B cell (primary cell): ENCODE data around the gene ZNF135. TPM values are rescaled to one million over a fixed set of nuclear protein-coding genes. Genes with fewer than 3 reads are reported as not detected.

Experiments used
- ATAC-seq: fragments of 200-7000 bp; cut with Tn5 transposase; one replicate; pipeline ENCODE4 v1.10.0; 2021; ENCODE audit warnings: low read depth, mild to moderate bottlenecking, moderate number of reproducible peaks, moderate library complexity
- CTCF ChIA-PET: fragments of 350-600 bp; sonication (Branson Sonifier 250); formaldehyde crosslinking; loops from one replicate; lab custom pipeline; 2021; ENCODE audit warnings: antibody characterized with exemption, inconsistent platforms; lab: Charles Lee
- POLR2A ChIA-PET: fragments of 350-600 bp; sonication (Branson Sonifier 250); formaldehyde crosslinking; loops from one replicate; lab custom pipeline; 2021; ENCODE audit warnings: antibody characterized with exemption; lab: Charles Lee
- DNase-seq: peaks from one replicate; pipeline ENCODE4 v3.0.0; 2013
- H2AFZ ChIP-seq: 2 replicates; pipeline ENCODE4 v1.6.1; 2012; ENCODE audit warnings: mild to moderate bottlenecking, low read depth, low read length; ENCODE audit not compliant: insufficient read depth, poor library complexity, severe bottlenecking
- H3K27ac ChIP-seq, 2 donors: 1 replicate in 1 of 2; 2 replicates in 1 of 2; pipeline ENCODE4 v1.5.1; 2012 to 2013; ENCODE audit warnings: low read length in 2 of 2, mild to moderate bottlenecking in 2 of 2, moderate library complexity in 1 of 2
- H3K27me3 ChIP-seq, 4 experiments: fragments of 200-600 bp in 1 of 4; sonication (generic) in 1 of 4; replicated peaks in 1 of 4; 1 replicate in 2 of 4; 2 replicates in 2 of 4; pipeline versions ENCODE4 v1.6.1 to v1.7.0; 2013 to 2016; ENCODE audit warnings: low read length in 3 of 4, mild to moderate bottlenecking in 2 of 4, mixed read lengths in 1 of 4, moderate library complexity in 1 of 4; ENCODE audit not compliant: insufficient read depth in 4 of 4, control insufficient read depth in 3 of 4; ENCODE audit errors: control extremely low read depth in 1 of 4
- H3K36me3 ChIP-seq, 2 experiments: replicated peaks in 1 of 2; 1 replicate in 1 of 2; 2 replicates in 1 of 2; pipeline versions ENCODE4 v1.6.1 to v1.7.1; 2013; ENCODE audit warnings: low read length in 1 of 2; ENCODE audit not compliant: insufficient read depth in 2 of 2, control insufficient read depth in 1 of 2; ENCODE audit errors: control extremely low read depth in 1 of 2, extremely low read depth in 1 of 2
- H3K4me1 ChIP-seq, 2 donors: fragments of 200-600 bp in 1 of 2; sonication (generic) in 1 of 2; 1 replicate in 1 of 2; 2 replicates in 1 of 2; pipeline versions ENCODE4 v1.5.1 to v1.6.1; 2013 to 2017; ENCODE audit warnings: low read length in 2 of 2; ENCODE audit not compliant: control insufficient read depth in 2 of 2, insufficient read depth in 2 of 2
- H3K4me2 ChIP-seq: replicated peaks from 2 replicates; pipeline ENCODE3; 2012; ENCODE audit warnings: mild to moderate bottlenecking, low read depth, low read length; ENCODE audit not compliant: poor library complexity, severe bottlenecking
- H3K4me3 ChIP-seq, 5 experiments: fragments of 200-600 bp in 1 of 5; sonication (generic) in 1 of 5; 1 replicate in 3 of 5; 2 replicates in 2 of 5; pipeline versions ENCODE4 v1.5.1 to v1.7.0; 2011 to 2016; ENCODE audit warnings: low read length in 4 of 5, mild to moderate bottlenecking in 4 of 5, low read depth in 2 of 5, control low read depth in 1 of 5, moderate library complexity in 1 of 5; ENCODE audit not compliant: insufficient read depth in 1 of 5; ENCODE audit errors: control extremely low read depth in 1 of 5, extremely low read depth in 1 of 5
- H3K79me2 ChIP-seq: fragments of 200-600 bp; sonication (generic); one replicate; pipeline ENCODE4 v1.6.0; 2016; ENCODE audit warnings: low read length; ENCODE audit not compliant: control insufficient read depth, insufficient read depth
- H3K9ac ChIP-seq: fragments of 200-600 bp; sonication (generic); 2 replicates; pipeline ENCODE4 v1.6.1; 2017; ENCODE audit warnings: mild to moderate bottlenecking, low read length, moderate library complexity
- H3K9me3 ChIP-seq, 3 donors: one replicate each; pipeline versions ENCODE4 v1.6.1 to v1.7.1; 2013; ENCODE audit warnings: low read length in 2 of 3; ENCODE audit not compliant: control insufficient read depth in 2 of 3, insufficient read depth in 1 of 3; ENCODE audit errors: control extremely low read depth in 1 of 3
- H4K20me1 ChIP-seq: 2 replicates; pipeline ENCODE4 v1.6.0; 2012; ENCODE audit warnings: mild to moderate bottlenecking, low read length; ENCODE audit not compliant: insufficient read depth, control insufficient read depth, poor library complexity, severe bottlenecking
- H3K27ac Mint-ChIP-seq: one replicate; pipeline ENCODE4 v1.8.0; 2021; ENCODE audit warnings: mixed read lengths
- H3K27me3 Mint-ChIP-seq: one replicate; pipeline ENCODE4 v1.8.0; 2021; ENCODE audit warnings: mixed read lengths
- H3K4me1 Mint-ChIP-seq: one replicate; pipeline ENCODE4 v1.8.0; 2021; ENCODE audit warnings: mixed read lengths
- H3K4me3 Mint-ChIP-seq: one replicate; pipeline ENCODE4 v1.8.0; 2021; ENCODE audit warnings: mixed read lengths
- H3K9me3 Mint-ChIP-seq: one replicate; pipeline ENCODE4 v1.8.0; 2022; ENCODE audit warnings: mixed read lengths; ENCODE audit not compliant: insufficient read depth
- CTCF ChIP-seq: fragments of 200-600 bp; IDR thresholded peaks from one replicate; pipeline ENCODE4 v1.8.0; 2022; ENCODE audit warnings: antibody characterized with exemption, mild to moderate bottlenecking
- EZH2 ChIP-seq: IDR thresholded peaks from 2 replicates; pipeline ENCODE4 v1.6.1; 2012; ENCODE audit warnings: borderline replicate concordance, low read depth, mild to moderate bottlenecking, moderate library complexity, low read length; ENCODE audit not compliant: insufficient read depth, poor library complexity, severe bottlenecking
- WGBS: methylation state at CpG from one replicate; pipeline ENCODE4 v1.1.5; 2013; ENCODE audit warnings: missing lambda C conversion rate; ENCODE audit not compliant: insufficient coverage; 5-methylcytosine and 5-hydroxymethylcytosine counted together
- intact Hi-C: fragments of 100-400 bp; cut with micrococcal nuclease; formaldehyde crosslinking; loops from one replicate; pipeline ENCODE4 v1.10.0; 2022
- polyA plus RNA-seq: library from polyadenylated mRNA; depleted of rRNA; stranded (reverse); fragments of >200 nt; gene quantifications from 2 replicates; pipeline ENCODE4 v1.2.3, GENCODE V29; 2012
- total RNA-seq, 2 donors: library from RNA; stranded (reverse); fragments of 120-200 nt in 1 of 2; gene quantifications; 1 replicate in 1 of 2; 2 replicates in 1 of 2; pipeline versions ENCODE4 v1.2.3 to v1.2.4, GENCODE V29; 2013 to 2022

Gene ZNF135
- total and polyA plus RNA-seq, 2 donors (not counting 1 experiment from before 2014, with no cell fraction given) = 8.9 to 10.0 TPM

GRCh38 chr19:58052256-58052655, 6.8 kb upstream of the ZNF135 start:
- H3K4me1 Mint-ChIP-seq = peaks cover 3% of the 10 kb centered on the region
- Histone ChIP-seq H3K4me3 (no peak overlapping the region), H3K36me3 (no peaks in the 10 kb centered on the region), H3K9ac (no peak overlapping the region), H3K4me2 (no peak overlapping the region), H3K27me3 (peaks cover 0 to 14% (median 2%) of the 10 kb centered on the region in 4 experiments), H3K79me2 (no peaks in the 10 kb centered on the region), H3K9me3 (peaks cover 0 to 97% (median 0%) of the 10 kb centered on the region in 3 donors), H3K4me1 (no peaks in the 10 kb centered on the region), H4K20me1 (no peaks in the 10 kb centered on the region), H2AFZ (no peak overlapping the region), H3K27ac (no peak overlapping the region)
- ATAC-seq = no peak
- no peak overlapping the region for H3K4me3 Mint-ChIP-seq
- no peak for DNase-seq
- WGBS = 98% methylated on average over 12 of the region's 16 CpGs
- H3K27ac Mint-ChIP-seq = no peak overlapping the region
- peaks cover 17% of the 10 kb centered on the region for H3K9me3 Mint-ChIP-seq
- CTCF ChIA-PET = no interaction called here
- peaks cover 16% of the 10 kb centered on the region for H3K27me3 Mint-ChIP-seq
- TF ChIP-seq CTCF = no peak
- no peak for TF ChIP-seq EZH2
- POLR2A ChIA-PET = no interaction called here
- intact Hi-C loops = no loop called here

GRCh38 chr19:58053480-58054156, 5.5 kb upstream of the ZNF135 start:
- no peak for ATAC-seq
- POLR2A ChIA-PET = no interaction called here
- H3K4me2 ChIP-seq = no peak overlapping the region

More at GRCh38 chr19:58053480-58054156, 5.5 kb upstream of the ZNF135 start:
- peaks cover 0 to 14% (median 2%) of the 10 kb centered on the region in 4 experiments for H3K27me3 ChIP-seq
- H3K27ac ChIP-seq = no peak overlapping the region
- H3K4me3 Mint-ChIP-seq = no peak overlapping the region
- H2AFZ ChIP-seq = no peak overlapping the region
- CTCF ChIA-PET = no interaction called here
- H3K9ac ChIP-seq = no peak overlapping the region
- peaks cover 15% of the 10 kb centered on the region for H3K9me3 Mint-ChIP-seq
- no peaks in the 10 kb centered on the region for H4K20me1 ChIP-seq
- intact Hi-C loops = no loop called here
- H3K4me1 Mint-ChIP-seq = peaks cover 5% of the 10 kb centered on the region
- no peak for DNase-seq
- no peaks in the 10 kb centered on the region for H3K79me2 ChIP-seq
- peaks cover 16% of the 10 kb centered on the region for H3K27me3 Mint-ChIP-seq
- no peaks in the 10 kb centered on the region for H3K36me3 ChIP-seq
- TF ChIP-seq CTCF = no peak
- TF ChIP-seq EZH2 = no peak
- H3K4me1 ChIP-seq = peaks cover under 1% of the 10 kb centered on the region in 2 donors
- H3K9me3 ChIP-seq = peaks cover 0 to 97% (median 5%) of the 10 kb centered on the region in 3 donors
- WGBS = 94% methylated on average over 30 of the region's 30 CpGs
- no peak overlapping the region for H3K4me3 ChIP-seq
- no peak overlapping the region for H3K27ac Mint-ChIP-seq
